Activated T-cell treated with anti-CD3 and anti-CD28 coated beads, Interleukin-2, amount 50 U/mL, for 24 hours (primary cell): ENCODE data around the gene PACRG.

ENCODE experiments used
- DNase-seq: peaks from one replicate; pipeline ENCODE4 v3.0.0-alpha.2; 2020
- H3K27ac Mint-ChIP-seq: 2 replicates; pipeline ENCODE4 v1.8.0; 2020; ENCODE audit warnings: mild to moderate bottlenecking, mixed read lengths
- H3K27me3 Mint-ChIP-seq: 2 replicates; pipeline ENCODE4 v1.8.0; 2020; ENCODE audit warnings: mixed read lengths
- H3K36me3 Mint-ChIP-seq: 2 replicates; pipeline ENCODE4 v1.8.0; 2020; ENCODE audit warnings: low read depth, mixed read lengths
- H3K4me1 Mint-ChIP-seq: 2 replicates; pipeline ENCODE4 v1.8.0; 2020; ENCODE audit warnings: low read depth, mixed read lengths
- H3K4me3 Mint-ChIP-seq: 2 replicates; pipeline ENCODE4 v1.8.0; 2020; ENCODE audit warnings: mild to moderate bottlenecking, moderate library complexity, mixed read lengths
- H3K9me3 Mint-ChIP-seq: 2 replicates; pipeline ENCODE4 v1.8.0; 2020; ENCODE audit warnings: mixed read lengths

The PACRG gene

GRCh38 chr6:163329991-163330390 lies 602.2 kb downstream of the PACRG start:
- Mint-ChIP-seq H3K4me1 (no peaks in the 10 kb centered on the region), H3K27ac (no peak overlapping the region), H3K9me3 (no peaks in the 10 kb centered on the region), H3K36me3 (no peaks in the 10 kb centered on the region), H3K27me3 (peaks cover 29% of the 10 kb centered on the region), H3K4me3 (no peak overlapping the region)
- DNase-seq, result no peak

DNA sequence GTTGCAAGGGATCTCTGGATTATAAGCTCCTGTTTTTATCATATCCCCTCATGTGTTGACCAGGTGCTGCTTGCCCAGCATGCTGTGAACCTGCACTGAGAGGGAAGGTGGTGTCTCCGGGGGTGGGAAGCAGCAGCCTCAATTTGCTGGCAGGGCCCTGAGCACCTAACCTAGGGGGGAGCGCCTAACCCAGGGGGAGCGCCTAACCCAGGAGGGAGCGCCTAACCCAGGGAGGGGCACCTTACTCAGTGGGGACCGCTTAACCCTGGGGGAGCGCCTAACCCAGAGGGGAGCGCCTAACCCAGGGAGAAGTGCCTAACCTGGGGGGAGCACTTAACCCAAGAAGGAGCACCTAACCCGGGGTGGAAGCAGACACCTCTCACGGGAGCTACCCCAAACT lies 603.5 kb downstream of the PACRG start:
- Mint-ChIP-seq H3K27ac (no peak overlapping the region), H3K4me1 (no peaks in the 10 kb centered on the region), H3K9me3 (no peaks in the 10 kb centered on the region), H3K4me3 (no peak overlapping the region), H3K36me3 (no peaks in the 10 kb centered on the region), H3K27me3 (peaks cover 32% of the 10 kb centered on the region)
- DNase-seq, result no peak

- no peak for DNase-seq
- no peak overlapping the region for H3K27ac Mint-ChIP-seq
- no peaks in the 10 kb centered on the region for H3K4me1 Mint-ChIP-seq
- no peaks in the 10 kb centered on the region for H3K9me3 Mint-ChIP-seq
- H3K4me3 Mint-ChIP-seq, result no peak overlapping the region
- no peaks in the 10 kb centered on the region for H3K36me3 Mint-ChIP-seq
- H3K27me3 Mint-ChIP-seq, result peaks cover 40% of the 10 kb centered on the region
Observed at GRCh38 chr6:163332575-163332974, 604.8 kb downstream of the PACRG start.

DNA sequence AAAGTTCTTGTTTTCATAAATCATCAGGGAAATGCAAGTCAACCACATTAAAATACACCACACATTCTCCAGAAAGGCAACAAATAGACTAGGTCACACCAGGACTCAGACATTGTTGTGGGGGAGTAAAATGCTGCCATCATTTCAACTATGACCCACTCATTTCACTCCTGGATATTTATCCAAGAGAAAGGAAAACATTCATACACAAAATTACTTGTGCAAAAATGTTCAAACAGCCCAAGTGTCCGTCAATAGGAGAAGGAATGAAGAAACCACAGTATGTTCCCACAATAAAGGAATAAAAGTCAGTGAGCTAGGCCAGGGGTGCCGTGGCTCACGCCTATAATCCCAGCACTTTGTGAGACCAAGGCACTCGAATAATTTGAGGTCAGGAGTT lies 605.3 kb downstream of the PACRG start:
- H3K4me1 Mint-ChIP-seq, result no peaks in the 10 kb centered on the region
- peaks cover 40% of the 10 kb centered on the region for H3K27me3 Mint-ChIP-seq

GRCh38 chr6:163333701-163334663 lies 606.2 kb downstream of the PACRG start:
- no peak overlapping the region for H3K27ac Mint-ChIP-seq
- H3K27me3 Mint-ChIP-seq, result peaks cover 40% of the 10 kb centered on the region
- no peaks in the 10 kb centered on the region for H3K4me1 Mint-ChIP-seq
- H3K36me3 Mint-ChIP-seq, result no peaks in the 10 kb centered on the region
- no peak for DNase-seq
- H3K9me3 Mint-ChIP-seq, result no peaks in the 10 kb centered on the region
- no peak overlapping the region for H3K4me3 Mint-ChIP-seq

More for the DNA sequence above, 605.3 kb downstream of the PACRG start:
- Mint-ChIP-seq H3K36me3 (no peaks in the 10 kb centered on the region), H3K27ac (no peak overlapping the region), H3K9me3 (no peaks in the 10 kb centered on the region), H3K4me3 (no peak overlapping the region)
- no peak for DNase-seq

DNA sequence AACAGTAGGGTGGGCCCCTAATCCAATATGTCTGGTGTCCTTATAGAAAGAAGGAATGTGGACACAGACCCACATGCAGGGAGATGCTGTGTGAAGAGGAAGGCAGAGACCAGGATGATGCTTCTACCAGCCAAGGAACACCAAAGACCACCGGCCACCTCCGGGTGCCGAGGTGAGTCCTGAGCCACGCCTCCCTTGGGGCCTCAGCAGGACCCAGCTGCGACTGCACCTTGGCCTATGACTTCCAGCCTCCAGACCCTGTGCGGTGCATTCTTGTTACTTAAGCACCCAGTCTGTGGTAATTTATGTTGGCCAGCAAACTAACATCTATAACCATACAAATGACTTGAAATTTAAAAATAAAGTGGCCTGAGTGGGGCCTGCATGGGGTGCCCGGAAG lies 607.3 kb downstream of the PACRG start:
- Mint-ChIP-seq H3K4me3 (no peak overlapping the region), H3K9me3 (no peaks in the 10 kb centered on the region), H3K27me3 (peaks cover 40% of the 10 kb centered on the region), H3K27ac (no peak overlapping the region), H3K36me3 (no peaks in the 10 kb centered on the region), H3K4me1 (no peaks in the 10 kb centered on the region)
- DNase-seq, result no peak

DNA sequence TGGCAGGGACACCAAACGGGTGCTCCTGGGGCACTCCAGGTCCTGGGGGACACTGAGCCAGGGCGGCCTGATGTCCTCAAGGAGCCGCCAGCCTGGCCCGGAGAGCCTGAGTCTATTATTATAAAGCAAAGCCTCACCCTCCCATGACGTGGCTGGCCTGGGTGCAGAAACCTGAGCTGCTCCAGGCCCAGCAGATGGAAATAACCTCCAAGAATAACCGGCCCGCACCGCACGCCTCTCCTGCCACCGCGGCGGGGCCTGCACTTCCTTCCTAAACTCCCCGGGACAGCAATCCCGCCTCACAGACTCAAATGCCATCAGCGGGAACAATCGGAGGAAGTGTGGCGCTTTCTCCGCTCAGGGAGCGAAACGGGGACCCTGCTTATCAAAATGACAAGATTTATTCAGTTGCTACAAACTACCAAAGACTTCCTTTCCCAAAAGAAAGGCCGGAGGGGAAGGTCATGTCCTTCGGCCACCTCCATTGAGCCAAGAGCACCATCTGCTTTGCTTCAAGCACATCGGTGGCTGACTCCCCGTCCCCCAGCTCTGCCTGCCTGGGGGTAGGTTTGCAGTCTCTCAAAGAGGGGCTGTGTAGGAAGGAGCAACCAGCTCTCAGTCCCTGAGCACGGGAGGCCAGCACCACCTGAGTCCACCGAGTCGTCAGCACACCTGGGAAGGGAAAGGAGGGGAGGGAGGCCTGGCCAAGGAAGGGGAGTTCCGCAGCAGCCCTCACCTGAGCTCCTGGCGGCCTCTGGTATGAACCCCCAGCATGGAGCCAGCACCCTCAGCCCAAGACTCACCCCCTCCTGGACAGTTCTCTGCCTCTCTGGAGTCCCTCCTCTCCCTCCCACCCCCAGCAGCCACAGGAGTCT lies 608.1 kb downstream of the PACRG start:
- DNase-seq, result no peak
- H3K9me3 Mint-ChIP-seq, result no peaks in the 10 kb centered on the region
- no peak overlapping the region for H3K27ac Mint-ChIP-seq
- no peaks in the 10 kb centered on the region for H3K36me3 Mint-ChIP-seq
- H3K4me3 Mint-ChIP-seq, result no peak overlapping the region
- peaks cover 40% of the 10 kb centered on the region for H3K27me3 Mint-ChIP-seq
- no peaks in the 10 kb centered on the region for H3K4me1 Mint-ChIP-seq

DNA sequence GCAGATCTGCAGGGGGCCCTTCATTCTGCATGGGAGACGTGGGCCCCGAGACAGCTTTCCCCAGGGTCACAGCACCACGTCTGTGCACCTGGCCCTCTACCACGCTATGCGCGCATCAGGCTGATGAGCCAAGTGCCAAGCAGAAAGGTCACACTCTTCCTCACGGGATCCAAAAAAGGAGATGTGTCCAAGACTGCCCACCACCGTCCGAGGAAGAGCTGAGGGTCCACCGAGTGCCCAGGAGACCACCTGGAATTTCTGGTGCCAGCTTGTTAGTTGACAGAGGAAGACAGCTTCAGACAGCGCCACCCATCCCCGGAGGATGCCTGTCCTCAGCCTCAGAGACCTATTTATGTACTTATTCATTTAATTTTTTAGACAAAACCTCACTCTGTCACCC lies 609.2 kb downstream of the PACRG start:
- Mint-ChIP-seq H3K36me3 (no peaks in the 10 kb centered on the region), H3K4me1 (no peaks in the 10 kb centered on the region), H3K27me3 (peaks cover 37% of the 10 kb centered on the region), H3K9me3 (no peaks in the 10 kb centered on the region), H3K4me3 (no peak overlapping the region), H3K27ac (no peak overlapping the region)
- DNase-seq, result no peak

DNA sequence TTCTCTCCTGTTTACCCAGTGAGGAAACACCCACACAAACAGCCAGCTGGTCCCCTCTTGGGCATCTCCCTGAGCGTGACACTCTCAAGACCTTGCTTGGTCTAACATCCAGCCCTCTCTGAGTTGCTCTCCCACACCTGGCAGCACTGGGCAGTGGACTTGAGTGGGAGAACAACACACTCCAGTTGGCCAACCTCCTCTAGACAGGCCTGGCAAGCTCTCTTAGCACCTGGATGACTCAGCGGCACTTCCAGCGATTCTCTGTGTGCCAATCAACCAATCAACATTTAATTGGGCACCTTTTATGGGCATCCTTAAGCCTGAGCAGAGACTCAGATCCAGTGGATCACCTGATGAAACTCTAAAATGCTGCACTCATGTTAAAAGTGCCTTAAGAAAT lies 610.2 kb downstream of the PACRG start:
- DNase-seq, result no peak
- Mint-ChIP-seq H3K27me3 (peaks cover 35% of the 10 kb centered on the region), H3K4me3 (no peak overlapping the region), H3K27ac (no peak overlapping the region), H3K4me1 (no peaks in the 10 kb centered on the region), H3K36me3 (no peaks in the 10 kb centered on the region), H3K9me3 (no peaks in the 10 kb centered on the region)

DNA sequence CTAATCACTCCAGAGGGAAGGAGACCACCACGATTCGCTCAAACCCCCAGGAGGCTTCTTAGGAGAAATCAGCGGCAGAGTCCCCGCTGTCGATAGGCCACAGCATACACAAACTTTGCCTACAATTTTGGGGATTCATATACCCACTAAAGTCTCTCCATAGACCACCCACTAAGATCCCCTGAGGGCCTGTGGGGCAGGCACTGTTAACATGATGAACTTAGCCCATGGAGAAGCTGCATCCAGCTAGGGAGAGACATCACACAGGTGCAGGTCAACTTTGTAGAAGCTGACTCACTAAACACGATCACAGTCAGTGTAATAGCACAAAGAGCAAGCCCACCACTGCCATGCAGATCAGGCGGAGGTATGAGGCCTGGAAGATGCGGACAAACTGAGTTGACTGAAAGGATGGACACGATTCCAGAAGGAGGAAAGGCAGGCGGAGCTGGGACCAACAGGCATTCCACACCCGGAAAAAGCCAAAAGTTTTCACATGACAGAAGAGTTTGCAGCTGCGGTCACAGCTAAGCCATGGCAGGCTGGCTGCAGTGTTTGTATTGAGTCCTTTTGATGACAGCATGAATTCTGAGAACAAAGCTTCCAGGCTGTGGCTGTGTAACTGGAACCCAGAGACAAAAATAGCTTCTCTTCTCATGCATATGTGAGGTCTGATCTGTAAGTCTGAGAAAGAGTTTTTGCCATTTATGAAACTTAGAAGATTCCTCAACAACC lies 611.1 kb downstream of the PACRG start:
- Mint-ChIP-seq H3K36me3 (no peaks in the 10 kb centered on the region), H3K27ac (no peak overlapping the region), H3K4me1 (no peaks in the 10 kb centered on the region), H3K27me3 (peaks cover 27% of the 10 kb centered on the region), H3K4me3 (no peak overlapping the region), H3K9me3 (no peaks in the 10 kb centered on the region)
- DNase-seq, result no peak

- no peaks in the 10 kb centered on the region for H3K4me1 Mint-ChIP-seq
Observed at GRCh38 chr6:163339466-163339865, 611.7 kb downstream of the PACRG start.

DNA sequence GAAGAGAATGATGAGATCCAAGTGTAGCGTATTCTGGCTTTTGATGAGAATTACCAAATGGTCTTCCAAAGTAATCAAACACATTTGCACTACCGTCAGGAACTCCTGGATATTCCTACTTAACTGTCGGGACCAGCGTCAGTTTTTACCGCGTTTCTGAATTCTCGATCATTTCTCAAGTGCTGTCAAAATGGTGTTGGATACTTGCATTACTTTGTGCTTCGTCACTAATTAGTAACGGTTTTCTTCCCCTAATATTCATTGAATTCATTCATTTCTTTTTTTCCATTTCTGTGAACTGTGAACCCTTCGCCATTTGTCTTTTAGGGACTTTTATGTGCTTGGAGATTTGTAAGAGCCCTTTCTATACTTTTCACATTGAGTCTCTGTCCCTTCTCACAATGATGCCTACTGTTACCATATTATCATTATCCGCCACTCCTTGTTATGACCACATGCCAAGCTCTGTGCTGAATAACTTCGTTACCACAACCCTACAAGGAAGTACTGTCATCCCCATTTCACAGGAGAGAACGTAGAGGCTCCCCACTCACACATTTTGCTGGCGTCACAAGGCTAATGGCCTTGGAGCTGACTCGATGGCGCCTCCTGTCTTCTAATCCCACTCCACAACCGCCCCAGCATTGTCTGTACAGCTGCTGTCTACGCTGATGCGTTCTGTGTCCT lies 612.6 kb downstream of the PACRG start:
- H3K27me3 Mint-ChIP-seq, result peaks cover 14% of the 10 kb centered on the region
- no peak overlapping the region for H3K27ac Mint-ChIP-seq
- H3K4me1 Mint-ChIP-seq, result no peaks in the 10 kb centered on the region
- H3K9me3 Mint-ChIP-seq, result no peaks in the 10 kb centered on the region
- no peaks in the 10 kb centered on the region for H3K36me3 Mint-ChIP-seq
- H3K4me3 Mint-ChIP-seq, result no peak overlapping the region
- no peak for DNase-seq

More at GRCh38 chr6:163339466-163339865, 611.7 kb downstream of the PACRG start:
- no peaks in the 10 kb centered on the region for H3K9me3 Mint-ChIP-seq
- DNase-seq, result no peak
- no peak overlapping the region for H3K27ac Mint-ChIP-seq
- no peak overlapping the region for H3K4me3 Mint-ChIP-seq
- H3K36me3 Mint-ChIP-seq, result no peaks in the 10 kb centered on the region
- peaks cover 20% of the 10 kb centered on the region for H3K27me3 Mint-ChIP-seq

DNA sequence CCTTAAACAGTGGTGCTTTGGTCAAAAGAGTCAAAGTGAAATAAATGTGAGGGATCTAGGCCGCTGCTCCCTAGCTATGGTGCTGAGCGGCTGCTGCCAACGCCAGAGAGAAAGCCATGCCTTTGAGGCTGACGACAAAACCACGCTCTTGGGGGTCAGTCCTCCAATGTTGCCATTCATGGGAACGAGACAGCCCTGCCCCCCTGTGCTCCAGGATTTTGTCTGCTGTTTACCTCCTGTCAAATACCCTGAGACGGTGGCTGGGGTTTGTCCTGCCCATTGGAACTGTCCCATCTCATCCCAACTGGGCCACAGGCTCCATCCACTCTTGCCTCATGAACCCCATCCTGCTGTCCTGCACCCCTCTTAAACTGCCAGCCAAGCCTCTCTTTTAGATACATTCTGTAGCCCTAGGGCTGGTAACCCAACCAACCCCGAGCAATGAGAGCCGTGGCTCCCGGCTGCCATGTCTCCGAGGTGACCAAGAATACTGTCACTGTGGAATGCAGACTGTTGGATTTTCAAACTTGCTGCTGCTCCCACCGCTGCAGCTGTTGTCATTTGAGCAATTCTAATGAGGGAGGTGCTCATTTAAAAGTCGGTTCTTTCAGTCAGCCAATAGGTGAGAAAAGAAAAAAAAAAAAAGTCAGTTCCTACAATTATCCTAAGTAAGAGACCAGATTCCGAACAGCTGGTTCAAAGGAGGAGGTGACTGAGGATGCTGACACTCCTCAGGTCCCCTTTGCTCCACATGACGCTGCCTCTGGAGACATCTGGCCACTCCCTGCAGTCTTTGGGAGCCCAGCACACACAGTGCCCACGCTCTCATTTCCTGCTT lies 613.7 kb downstream of the PACRG start:
- H3K27ac Mint-ChIP-seq, result no peak overlapping the region
- no peak overlapping the region for H3K4me3 Mint-ChIP-seq
- H3K27me3 Mint-ChIP-seq, result peaks cover 6% of the 10 kb centered on the region
- H3K4me1 Mint-ChIP-seq, result no peaks in the 10 kb centered on the region
- no peaks in the 10 kb centered on the region for H3K36me3 Mint-ChIP-seq
- H3K9me3 Mint-ChIP-seq, result no peaks in the 10 kb centered on the region
- no peak for DNase-seq
